HepG2 (cell line): ENCODE results near the gene BAZ1A. TPM values are rescaled to one million over a fixed set of nuclear protein-coding genes. Genes with fewer than 3 reads are reported as not detected.

ENCODE experiments used
- ELF3 ChIP-seq: IDR thresholded peaks from 2 replicates; pipeline ENCODE4 v1.6.1; 2016; ENCODE audit warnings: missing genetic modification reagents, missing compliant biosample characterization
- HNRNPLL ChIP-seq: fragments of 200-400 bp; formaldehyde crosslinking; IDR thresholded peaks from 2 replicates; pipeline ENCODE4 v1.6.1; 2017; ENCODE audit warnings: mild to moderate bottlenecking, low read depth, low read length; ENCODE audit not compliant: poor library complexity, severe bottlenecking
- HOXA3 ChIP-seq: sonication (generic); formaldehyde crosslinking; IDR thresholded peaks from 2 replicates; pipeline ENCODE4 v1.5.0; 2020; ENCODE audit warnings: missing genetic modification reagents
- MAFF ChIP-seq: IDR thresholded peaks from 2 replicates; pipeline ENCODE4 v1.6.1; 2011; ENCODE audit warnings: low read depth, low read length, improper control_type of control experiment
- NFKBIZ ChIP-seq: IDR thresholded peaks from 2 replicates; pipeline ENCODE4 v1.6.1; 2018; ENCODE audit warnings: missing genetic modification reagents, missing compliant biosample characterization
- PHB2 ChIP-seq: fragments of 450-650 bp; IDR thresholded peaks from 2 replicates; pipeline ENCODE4 v1.6.1; 2018; ENCODE audit not compliant: partially characterized antibody
- PPARG ChIP-seq: conservative IDR thresholded peaks from 2 replicates; pipeline ENCODE4 v1.6.1; 2016; ENCODE audit warnings: missing biosample characterization, missing genetic modification reagents
- REL ChIP-seq: sonication (generic); formaldehyde crosslinking; conservative IDR thresholded peaks from 2 replicates; pipeline ENCODE4 v1.8.0; 2022; ENCODE audit warnings: mild to moderate bottlenecking, missing genetic modification reagents, moderate library complexity
- REXO4 ChIP-seq: sonication (generic); formaldehyde crosslinking; IDR thresholded peaks from 2 replicates; pipeline ENCODE4 v1.8.0; 2022; ENCODE audit warnings: missing genetic modification reagents, mild to moderate bottlenecking, borderline replicate concordance
- RFX5 ChIP-seq: IDR thresholded peaks from 2 replicates; pipeline ENCODE4 v1.6.1; 2011; ENCODE audit warnings: low read depth, low read length, improper control_type of control experiment
- ZFY ChIP-seq: sonication (generic); formaldehyde crosslinking; IDR thresholded peaks from 2 replicates; pipeline ENCODE4 v1.4.0; 2020; ENCODE audit warnings: missing genetic modification reagents
- ZNF282 ChIP-seq: fragments of 450-650 bp; IDR thresholded peaks from 2 replicates; pipeline ENCODE4 v1.6.1; 2018; ENCODE audit not compliant: partially characterized antibody
- ZNF33B ChIP-seq: sonication (generic); formaldehyde crosslinking; IDR thresholded peaks from 2 replicates; pipeline ENCODE4 v1.5.1; 2020; ENCODE audit warnings: mild to moderate bottlenecking, missing genetic modification reagents
- ZNF414 ChIP-seq: sonication (generic); formaldehyde crosslinking; IDR thresholded peaks from 2 replicates; pipeline ENCODE4 v1.5.0; 2020; ENCODE audit warnings: missing genetic modification reagents
- ZNF558 ChIP-seq: sonication (generic); formaldehyde crosslinking; IDR thresholded peaks from 2 replicates; pipeline ENCODE4 v1.9.0; 2022; ENCODE audit warnings: mild to moderate bottlenecking, missing genetic modification reagents, borderline replicate concordance
- ZNF672 ChIP-seq: sonication (generic); formaldehyde crosslinking; IDR thresholded peaks from 2 replicates; pipeline ENCODE4 v1.8.1; 2022; ENCODE audit warnings: missing genetic modification reagents
- ZNF775 ChIP-seq: sonication (generic); formaldehyde crosslinking; IDR thresholded peaks from 2 replicates; pipeline ENCODE4 v1.4.0; 2020; ENCODE audit warnings: missing genetic modification reagents, mild to moderate bottlenecking, moderate library complexity, borderline replicate concordance
- ZNF790 ChIP-seq: sonication (generic); formaldehyde crosslinking; IDR thresholded peaks from 2 replicates; pipeline ENCODE4 v1.8.0; 2022; ENCODE audit warnings: missing genetic modification reagents, mild to moderate bottlenecking, borderline replicate concordance
- polyA plus RNA-seq, 8 experiments: library from polyadenylated mRNA; depleted of rRNA in 3 of 8; stranded (reverse) in 7 of 8; unstranded in 1 of 8; fragments of >200 nt; fragmentation: Illumina TruSeq in 4 of 8; extraction: Trizol in 4 of 8; gene quantifications; 2 replicates each; pipeline versions ENCODE4 v1.2.1 to v1.2.3, GENCODE V29; 2011 to 2016; ENCODE audit warnings: low read depth in 4 of 8, missing spikeins in 1 of 8, mixed read lengths in 1 of 8; ENCODE audit not compliant: insufficient read depth in 1 of 8
- total RNA-seq, 5 experiments: library from RNA; depleted of rRNA; stranded (reverse); fragments of >200 nt; fragmentation: Illumina TruSeq; extraction: Trizol; gene quantifications; 2 replicates each; pipeline ENCODE4 v1.2.3, GENCODE V29; 2016; ENCODE audit warnings: low read depth in 1 of 5
- TF ChIP-seq, protein P1 (sequence below): sonication (generic); formaldehyde crosslinking; IDR thresholded peaks from 2 replicates; pipeline ENCODE4 v1.5.0; 2020; ENCODE audit warnings: mild to moderate bottlenecking, missing genetic modification reagents, moderate library complexity
- TF ChIP-seq, protein P2 (sequence below): sonication (generic); formaldehyde crosslinking; IDR thresholded peaks from 2 replicates; pipeline ENCODE4 v1.8.1; 2023; ENCODE audit warnings: mild to moderate bottlenecking, missing genetic modification reagents
- TF ChIP-seq, protein P3 (sequence below): sonication (generic); formaldehyde crosslinking; IDR thresholded peaks from 2 replicates; pipeline ENCODE4 v1.5.0; 2020; ENCODE audit warnings: missing genetic modification reagents, mild to moderate bottlenecking, borderline replicate concordance

Gene BAZ1A
- total and polyA plus RNA-seq, 2 of the 13 experiments (the other 11 are each of a cell fraction or from before 2014, with no cell fraction given): 20.9 to 56.8 TPM

- TF ChIP-seq ZNF414 (CRISPR knock-in tag) (no peak; the same call in 1 of the 2 replicates), REXO4 (CRISPR knock-in tag) (peak; percentile 77; the same call in 1 of the 2 replicates), ELF3 (CRISPR knock-in tag) (peak; percentile 67), RFX5 (peak; percentile 5; the same call in 1 of the 2 replicates), ZNF775 (CRISPR knock-in tag) (no peak; the same call in 1 of the 2 replicates), HNRNPLL (peak; percentile 86), PHB2 (no peak), MAFF (no peak), ZNF672 (CRISPR knock-in tag) (no peak), HOXA3 (CRISPR knock-in tag) (peak; percentile 95), REL (CRISPR knock-in tag) (peak; percentile 91; the same call in 1 of the 2 replicates), ZNF790 (peak; percentile 98; the same call in 1 of the 2 replicates), ZNF558 (CRISPR knock-in tag) (peak; percentile 96; the same call in 1 of the 2 replicates), ZNF33B (CRISPR knock-in tag) (peak; percentile 91), PPARG (CRISPR knock-in tag) (peak; percentile 5; the same call in 1 of the 2 replicates), ZNF282 (no peak), NFKBIZ (CRISPR knock-in tag) (0 out of 2 replicates have a peak, but pooled peaks have one; percentile 43), ZFY (CRISPR knock-in tag) (peak; percentile 98)
- TF ChIP-seq, protein P1, sequence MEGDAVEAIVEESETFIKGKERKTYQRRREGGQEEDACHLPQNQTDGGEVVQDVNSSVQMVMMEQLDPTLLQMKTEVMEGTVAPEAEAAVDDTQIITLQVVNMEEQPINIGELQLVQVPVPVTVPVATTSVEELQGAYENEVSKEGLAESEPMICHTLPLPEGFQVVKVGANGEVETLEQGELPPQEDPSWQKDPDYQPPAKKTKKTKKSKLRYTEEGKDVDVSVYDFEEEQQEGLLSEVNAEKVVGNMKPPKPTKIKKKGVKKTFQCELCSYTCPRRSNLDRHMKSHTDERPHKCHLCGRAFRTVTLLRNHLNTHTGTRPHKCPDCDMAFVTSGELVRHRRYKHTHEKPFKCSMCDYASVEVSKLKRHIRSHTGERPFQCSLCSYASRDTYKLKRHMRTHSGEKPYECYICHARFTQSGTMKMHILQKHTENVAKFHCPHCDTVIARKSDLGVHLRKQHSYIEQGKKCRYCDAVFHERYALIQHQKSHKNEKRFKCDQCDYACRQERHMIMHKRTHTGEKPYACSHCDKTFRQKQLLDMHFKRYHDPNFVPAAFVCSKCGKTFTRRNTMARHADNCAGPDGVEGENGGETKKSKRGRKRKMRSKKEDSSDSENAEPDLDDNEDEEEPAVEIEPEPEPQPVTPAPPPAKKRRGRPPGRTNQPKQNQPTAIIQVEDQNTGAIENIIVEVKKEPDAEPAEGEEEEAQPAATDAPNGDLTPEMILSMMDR (CRISPR knock-in tag): no peak; the same call in 1 of the 2 replicates
- TF ChIP-seq, protein P2, sequence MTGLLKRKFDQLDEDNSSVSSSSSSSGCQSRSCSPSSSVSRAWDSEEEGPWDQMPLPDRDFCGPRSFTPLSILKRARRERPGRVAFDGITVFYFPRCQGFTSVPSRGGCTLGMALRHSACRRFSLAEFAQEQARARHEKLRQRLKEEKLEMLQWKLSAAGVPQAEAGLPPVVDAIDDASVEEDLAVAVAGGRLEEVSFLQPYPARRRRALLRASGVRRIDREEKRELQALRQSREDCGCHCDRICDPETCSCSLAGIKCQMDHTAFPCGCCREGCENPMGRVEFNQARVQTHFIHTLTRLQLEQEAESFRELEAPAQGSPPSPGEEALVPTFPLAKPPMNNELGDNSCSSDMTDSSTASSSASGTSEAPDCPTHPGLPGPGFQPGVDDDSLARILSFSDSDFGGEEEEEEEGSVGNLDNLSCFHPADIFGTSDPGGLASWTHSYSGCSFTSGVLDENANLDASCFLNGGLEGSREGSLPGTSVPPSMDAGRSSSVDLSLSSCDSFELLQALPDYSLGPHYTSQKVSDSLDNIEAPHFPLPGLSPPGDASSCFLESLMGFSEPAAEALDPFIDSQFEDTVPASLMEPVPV (CRISPR knock-in tag): peak; percentile 51; the same call in 1 of the 2 replicates
- TF ChIP-seq, protein P3, sequence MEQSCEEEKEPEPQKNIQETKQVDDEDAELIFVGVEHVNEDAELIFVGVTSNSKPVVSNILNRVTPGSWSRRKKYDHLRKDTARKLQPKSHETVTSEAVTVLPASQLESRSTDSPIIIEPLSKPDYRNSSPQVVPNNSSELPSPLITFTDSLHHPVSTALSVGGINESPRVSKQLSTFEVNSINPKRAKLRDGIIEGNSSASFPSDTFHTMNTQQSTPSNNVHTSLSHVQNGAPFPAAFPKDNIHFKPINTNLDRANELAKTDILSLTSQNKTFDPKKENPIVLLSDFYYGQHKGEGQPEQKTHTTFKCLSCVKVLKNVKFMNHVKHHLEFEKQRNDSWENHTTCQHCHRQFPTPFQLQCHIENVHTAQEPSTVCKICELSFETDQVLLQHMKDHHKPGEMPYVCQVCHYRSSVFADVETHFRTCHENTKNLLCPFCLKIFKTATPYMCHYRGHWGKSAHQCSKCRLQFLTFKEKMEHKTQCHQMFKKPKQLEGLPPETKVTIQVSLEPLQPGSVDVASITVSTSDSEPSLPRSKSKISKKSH: peak; percentile 99
Observed at GRCh38 chr14:34714320-34715126, 160.6 kb downstream of the BAZ1A start, which contains the start of gene CFL2 (continued).
